Measurements from ENCODE around the gene GBP5. TPM values are rescaled to one million over a fixed set of nuclear protein-coding genes. Genes with fewer than 3 reads are reported as not detected.
"Not testable (repeated sequence)": the region's sequence is repeated elsewhere in the genome, so short reads cannot be mapped to it uniquely, and the experiment has no call there.

GBP5 gene
- 62.4 TPM for total RNA-seq

GRCh38 chr1:89272269-89273041 lies at the start of gene GBP5:
Gene GBP5, minus strand, starts transcription at chr1:89272860. Its CDS starts 3,305 bp downstream, at chr1:89269555.
- not testable (repeated sequence) for H3K9me3 ChIP-seq (ENCODE audit: low read depth, low read length); H3K27me3 ChIP-seq (ENCODE audit: insufficient read depth, low read length)
- H3K4me1 ChIP-seq (ENCODE audit: insufficient read depth, low read length), result peaks cover 35% of the 10 kb centered on the region
- peak within 1 kb of the TSS; percentile 57 for H3K4me3 ChIP-seq (ENCODE audit: low read length)

- Histone ChIP-seq H3K4me3 (ENCODE audit: low read length) (no peak overlapping the region), H3K9me3 (ENCODE audit: low read depth, low read length) (no peaks in the 10 kb centered on the region), H3K4me1 (ENCODE audit: insufficient read depth, low read length) (no peaks in the 10 kb centered on the region), H3K27me3 (ENCODE audit: insufficient read depth, low read length) (no peaks in the 10 kb centered on the region)
These were observed 49.7 kb upstream of the GBP5 start for GRCh38 chr1:89322402-89322801.

GRCh38 chr1:89312572-89312971 lies 39.9 kb upstream of the GBP5 start:
- H3K9me3 ChIP-seq (ENCODE audit: low read depth, low read length), result no peaks in the 10 kb centered on the region
- no peak overlapping the region for H3K4me3 ChIP-seq (ENCODE audit: low read length)
- H3K4me1 ChIP-seq (ENCODE audit: insufficient read depth, low read length), result peaks cover 29% of the 10 kb centered on the region
- H3K27me3 ChIP-seq (ENCODE audit: insufficient read depth, low read length), result no peaks in the 10 kb centered on the region

- peaks cover 29% of the 10 kb centered on the region for H3K4me1 ChIP-seq (ENCODE audit: insufficient read depth, low read length)
- no peaks in the 10 kb centered on the region for H3K9me3 ChIP-seq (ENCODE audit: low read depth, low read length)
- H3K27me3 ChIP-seq (ENCODE audit: insufficient read depth, low read length), result no peaks in the 10 kb centered on the region
- no peak overlapping the region for H3K4me3 ChIP-seq (ENCODE audit: low read length)
These were observed 39.1 kb upstream of the GBP5 start for GRCh38 chr1:89311757-89312156.

- Histone ChIP-seq H3K9me3 (ENCODE audit: low read depth, low read length) (no peaks in the 10 kb centered on the region), H3K27me3 (ENCODE audit: insufficient read depth, low read length) (no peaks in the 10 kb centered on the region), H3K4me3 (ENCODE audit: low read length) (no peak overlapping the region), H3K4me1 (ENCODE audit: insufficient read depth, low read length) (peaks cover 29% of the 10 kb centered on the region)
These were observed 38.3 kb upstream of the GBP5 start for GRCh38 chr1:89310976-89311375.

GRCh38 chr1:89310505-89310904 lies 37.8 kb upstream of the GBP5 start:
- Histone ChIP-seq H3K4me1 (ENCODE audit: insufficient read depth, low read length) (peaks cover 29% of the 10 kb centered on the region), H3K9me3 (ENCODE audit: low read depth, low read length) (no peaks in the 10 kb centered on the region), H3K4me3 (ENCODE audit: low read length) (no peak overlapping the region), H3K27me3 (ENCODE audit: insufficient read depth, low read length) (no peaks in the 10 kb centered on the region)

- Histone ChIP-seq H3K4me1 (ENCODE audit: insufficient read depth, low read length) (peaks cover 29% of the 10 kb centered on the region), H3K27me3 (ENCODE audit: insufficient read depth, low read length) (no peaks in the 10 kb centered on the region), H3K4me3 (ENCODE audit: low read length) (no peak overlapping the region), H3K9me3 (ENCODE audit: low read depth, low read length) (no peaks in the 10 kb centered on the region)
These were observed 37.2 kb upstream of the GBP5 start for GRCh38 chr1:89309828-89310227.

- peaks cover 14% of the 10 kb centered on the region for H3K4me1 ChIP-seq (ENCODE audit: insufficient read depth, low read length)
- no peak overlapping the region for H3K4me3 ChIP-seq (ENCODE audit: low read length)
- no peaks in the 10 kb centered on the region for H3K9me3 ChIP-seq (ENCODE audit: low read depth, low read length)
- H3K27me3 ChIP-seq (ENCODE audit: insufficient read depth, low read length), result no peaks in the 10 kb centered on the region
These were observed 33.6 kb upstream of the GBP5 start for GRCh38 chr1:89306273-89306672.

GRCh38 chr1:89305493-89305892 lies 32.8 kb upstream of the GBP5 start:
- H3K4me3 ChIP-seq (ENCODE audit: low read length), result no peak overlapping the region
- H3K27me3 ChIP-seq (ENCODE audit: insufficient read depth, low read length), result no peaks in the 10 kb centered on the region
- H3K9me3 ChIP-seq (ENCODE audit: low read depth, low read length), result no peaks in the 10 kb centered on the region
- peaks cover 6% of the 10 kb centered on the region for H3K4me1 ChIP-seq (ENCODE audit: insufficient read depth, low read length)

- H3K27me3 ChIP-seq (ENCODE audit: insufficient read depth, low read length), result no peaks in the 10 kb centered on the region
- H3K9me3 ChIP-seq (ENCODE audit: low read depth, low read length), result no peaks in the 10 kb centered on the region
- no peak overlapping the region for H3K4me3 ChIP-seq (ENCODE audit: low read length)
- no peaks in the 10 kb centered on the region for H3K4me1 ChIP-seq (ENCODE audit: insufficient read depth, low read length)
These were observed 32.0 kb upstream of the GBP5 start for GRCh38 chr1:89304572-89305230.

- Histone ChIP-seq H3K27me3 (ENCODE audit: insufficient read depth, low read length) (no peaks in the 10 kb centered on the region), H3K4me1 (ENCODE audit: insufficient read depth, low read length) (no peaks in the 10 kb centered on the region), H3K4me3 (ENCODE audit: low read length) (no peak overlapping the region), H3K9me3 (ENCODE audit: low read depth, low read length) (no peaks in the 10 kb centered on the region)
These were observed 30.2 kb upstream of the GBP5 start for GRCh38 chr1:89302697-89303332.

- not testable (repeated sequence) for H3K27me3 ChIP-seq (ENCODE audit: insufficient read depth, low read length); H3K4me1 ChIP-seq (ENCODE audit: insufficient read depth, low read length); H3K9me3 ChIP-seq (ENCODE audit: low read depth, low read length); H3K4me3 ChIP-seq (ENCODE audit: low read length)
These were observed 27.2 kb upstream of the GBP5 start for GRCh38 chr1:89299739-89300463.

GRCh38 chr1:89298461-89298860 lies 25.8 kb upstream of the GBP5 start:
- peaks cover 3% of the 10 kb centered on the region for H3K9me3 ChIP-seq (ENCODE audit: low read depth, low read length)
- H3K4me3 ChIP-seq (ENCODE audit: low read length), result no peak overlapping the region
- no peaks in the 10 kb centered on the region for H3K27me3 ChIP-seq (ENCODE audit: insufficient read depth, low read length)
- H3K4me1 ChIP-seq (ENCODE audit: insufficient read depth, low read length), result peaks cover 4% of the 10 kb centered on the region

- peaks cover 13% of the 10 kb centered on the region for H3K9me3 ChIP-seq (ENCODE audit: low read depth, low read length)
- no peaks in the 10 kb centered on the region for H3K27me3 ChIP-seq (ENCODE audit: insufficient read depth, low read length)
- H3K4me3 ChIP-seq (ENCODE audit: low read length), result no peak overlapping the region
- peaks cover 4% of the 10 kb centered on the region for H3K4me1 ChIP-seq (ENCODE audit: insufficient read depth, low read length)
These were observed 22.5 kb upstream of the GBP5 start for GRCh38 chr1:89295187-89295586.

- Histone ChIP-seq H3K4me1 (ENCODE audit: insufficient read depth, low read length) (peaks cover 17% of the 10 kb centered on the region), H3K9me3 (ENCODE audit: low read depth, low read length) (peaks cover 13% of the 10 kb centered on the region), H3K27me3 (ENCODE audit: insufficient read depth, low read length) (no peaks in the 10 kb centered on the region), H3K4me3 (ENCODE audit: low read length) (no peak overlapping the region)
These were observed 18.6 kb upstream of the GBP5 start for GRCh38 chr1:89291276-89291675.
